Fibroblast of pulmonary artery (primary cell): ENCODE measurements around the gene BMPR2.
A peak's percentile ranks its signal among the peaks of the same experiment; 100 is the strongest.
"Not testable (repeated sequence)": the region's sequence is repeated elsewhere in the genome, so short reads cannot be mapped to it uniquely, and the experiment has no call there.

ENCODE experiments used
- DNase-seq: peaks from one replicate; pipeline ENCODE4 v3.0.0-alpha.2; 2010; ENCODE audit warnings: low read depth
- H3K4me3 ChIP-seq: replicated peaks from 2 replicates; pipeline ENCODE4 v1.5.1; 2011; ENCODE audit warnings: low read depth, mild to moderate bottlenecking, control low read depth, low read length, moderate library complexity
- TF ChIP-seq, protein P1 (sequence below): IDR thresholded peaks from 2 replicates; pipeline ENCODE4 v1.5.1; 2011; ENCODE audit warnings: mild to moderate bottlenecking, control low read depth, low read length, inconsistent platforms; ENCODE audit errors: missing control alignments

BMPR2 gene

GRCh38 chr2:202373490-202373889 lies 2.6 kb upstream of the BMPR2 start:
- TF ChIP-seq, protein P1, sequence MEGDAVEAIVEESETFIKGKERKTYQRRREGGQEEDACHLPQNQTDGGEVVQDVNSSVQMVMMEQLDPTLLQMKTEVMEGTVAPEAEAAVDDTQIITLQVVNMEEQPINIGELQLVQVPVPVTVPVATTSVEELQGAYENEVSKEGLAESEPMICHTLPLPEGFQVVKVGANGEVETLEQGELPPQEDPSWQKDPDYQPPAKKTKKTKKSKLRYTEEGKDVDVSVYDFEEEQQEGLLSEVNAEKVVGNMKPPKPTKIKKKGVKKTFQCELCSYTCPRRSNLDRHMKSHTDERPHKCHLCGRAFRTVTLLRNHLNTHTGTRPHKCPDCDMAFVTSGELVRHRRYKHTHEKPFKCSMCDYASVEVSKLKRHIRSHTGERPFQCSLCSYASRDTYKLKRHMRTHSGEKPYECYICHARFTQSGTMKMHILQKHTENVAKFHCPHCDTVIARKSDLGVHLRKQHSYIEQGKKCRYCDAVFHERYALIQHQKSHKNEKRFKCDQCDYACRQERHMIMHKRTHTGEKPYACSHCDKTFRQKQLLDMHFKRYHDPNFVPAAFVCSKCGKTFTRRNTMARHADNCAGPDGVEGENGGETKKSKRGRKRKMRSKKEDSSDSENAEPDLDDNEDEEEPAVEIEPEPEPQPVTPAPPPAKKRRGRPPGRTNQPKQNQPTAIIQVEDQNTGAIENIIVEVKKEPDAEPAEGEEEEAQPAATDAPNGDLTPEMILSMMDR = no peak
- DNase-seq = peak; percentile 54
- no peak overlapping the region for H3K4me3 ChIP-seq

DNA sequence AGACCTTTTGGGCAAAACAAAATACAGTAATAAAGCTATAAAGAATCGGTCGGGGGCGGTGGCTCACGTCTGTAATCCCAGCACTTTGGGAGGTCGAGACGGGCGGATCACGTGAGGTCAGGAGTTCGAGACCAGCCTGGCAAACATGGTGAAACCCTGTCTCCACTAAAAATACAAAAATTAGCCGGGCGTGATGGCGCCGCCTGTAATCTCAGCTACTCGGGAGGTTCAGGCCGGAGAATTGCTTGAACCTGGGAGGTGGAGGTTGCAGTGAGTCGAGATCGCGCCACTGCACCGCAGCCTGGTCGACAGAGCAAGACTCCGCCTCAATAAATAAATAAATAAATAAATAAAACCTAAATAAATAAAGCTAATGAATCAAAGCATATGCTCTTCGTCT lies 1.7 kb upstream of the BMPR2 start:
- H3K4me3 ChIP-seq, DNase-seq: not testable (repeated sequence)

GRCh38 chr2:202375033-202375608 lies 1.0 kb upstream of the BMPR2 start:
- H3K4me3 ChIP-seq = peak overlapping the region; percentile 61
- TF ChIP-seq, protein P1 = no peak
- peak; percentile 91 for DNase-seq

GRCh38 chr2:202376460-202377206 lies 506 bp downstream of the BMPR2 start:
- TF ChIP-seq, protein P1 = no peak
- peak overlapping the region; percentile 98 for H3K4me3 ChIP-seq
- DNase-seq = peak; percentile 53

DNA sequence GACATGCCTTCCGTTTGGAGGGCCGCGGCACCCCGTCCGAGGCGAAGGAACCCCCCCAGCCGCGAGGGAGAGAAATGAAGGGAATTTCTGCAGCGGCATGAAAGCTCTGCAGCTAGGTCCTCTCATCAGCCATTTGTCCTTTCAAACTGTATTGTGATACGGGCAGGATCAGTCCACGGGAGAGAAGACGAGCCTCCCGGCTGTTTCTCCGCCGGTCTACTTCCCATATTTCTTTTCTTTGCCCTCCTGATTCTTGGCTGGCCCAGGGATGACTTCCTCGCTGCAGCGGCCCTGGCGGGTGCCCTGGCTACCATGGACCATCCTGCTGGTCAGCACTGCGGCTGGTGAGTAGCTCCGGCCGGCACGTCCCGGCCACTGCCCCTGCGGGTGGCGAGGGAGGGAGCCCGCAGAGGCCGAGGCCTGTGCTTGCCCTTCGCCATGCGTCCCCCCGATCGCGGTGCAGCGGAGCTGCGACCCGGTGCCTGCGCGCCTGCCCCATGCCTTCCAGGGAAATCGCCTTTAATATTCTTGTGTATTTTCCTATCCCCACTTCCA lies 1.2 kb downstream of the BMPR2 start:
- TF ChIP-seq, protein P1 = no peak
- DNase-seq = no peak
- H3K4me3 ChIP-seq = peak overlapping the region; percentile 98

GRCh38 chr2:202378001-202378400 lies 1.9 kb downstream of the BMPR2 start:
- TF ChIP-seq, protein P1 = no peak
- H3K4me3 ChIP-seq = peak overlapping the region; percentile 98
- no peak for DNase-seq

- DNase-seq = no peak
- TF ChIP-seq, protein P1 = no peak
- peak overlapping the region; percentile 98 for H3K4me3 ChIP-seq
Observed at GRCh38 chr2:202378662-202379358, 2.7 kb downstream of the BMPR2 start.
